SU-DHL-6 (cell line): ENCODE measurements around the gene WAC.

Source experiments
- CTCF ChIP-seq: fragments of 200-600 bp; sonication (generic); IDR thresholded peaks from one replicate; pipeline ENCODE4 v1.5.1; 2017; ENCODE audit warnings: antibody characterized with exemption, mild to moderate bottlenecking, low read length, moderate library complexity; ENCODE audit not compliant: insufficient read depth, poor library complexity, severe bottlenecking
- EZH2phosphoT487 ChIP-seq: fragments of 200-600 bp; sonication (generic), shearing (Covaris generic); conservative IDR thresholded peaks from 2 replicates; pipeline ENCODE4 v1.6.1; 2018; ENCODE audit warnings: mild to moderate bottlenecking, antibody characterized with exemption, low read length, moderate library complexity, mixed read lengths

- TF ChIP-seq CTCF, result no peak
- no peak for TF ChIP-seq EZH2phosphoT487
Observed at GRCh38 chr10:28564905-28565304, 32.0 kb downstream of the WAC start.
